SK-N-SH (cell line): Measurements from ENCODE around the gene SDF4. TPM values are rescaled to one million over a fixed set of nuclear protein-coding genes. Genes with fewer than 3 reads are reported as not detected.

Experiments used
- CTCF ChIA-PET: fragments of 300-600, 350-600 bp; formaldehyde crosslinking; extraction: SDS; loops from one replicate; lab custom pipeline; 2021; lab: Yijun Ruan, JAX
- POLR2A ChIA-PET: fragments of 350-600 bp; sonication (Branson Sonifier 250); formaldehyde crosslinking; extraction: SDS; loops from one replicate; lab custom pipeline; 2020; ENCODE audit warnings: antibody characterized with exemption, inconsistent platforms; lab: Yijun Ruan, JAX
- DNase-seq: peaks from one replicate; pipeline ENCODE4 v3.0.0; 2012
- H2AFZ ChIP-seq: fragments of 200-600 bp; sonication (generic); 2 replicates; pipeline ENCODE4 v1.8.1; 2016; ENCODE audit warnings: antibody characterized with exemption, mild to moderate bottlenecking, low read depth
- H3F3A ChIP-seq: fragments of 200-600 bp; sonication (generic); replicated peaks from 2 replicates; pipeline ENCODE3; 2016; ENCODE audit warnings: antibody characterized with exemption, mild to moderate bottlenecking; ENCODE audit not compliant: insufficient read depth
- H3K27ac ChIP-seq, 2 experiments: fragments of 200-500 bp in 1 of 2; fragments of 200-600 bp in 1 of 2; sonication (Bioruptor generic) in 1 of 2; sonication (generic), shearing (Covaris generic) in 1 of 2; 2 replicates each; pipeline versions ENCODE4 v1.5.1 to v1.6.1; 2014 to 2016; ENCODE audit warnings: low read depth in 2 of 2, inconsistent platforms in 1 of 2, low read length in 1 of 2, mild to moderate bottlenecking in 1 of 2, mixed read lengths in 1 of 2
- H3K27me3 ChIP-seq: fragments of 200-600 bp; sonication (generic), shearing (Covaris generic); 2 replicates; pipeline ENCODE4 v1.6.1; 2016; ENCODE audit warnings: mixed run types; ENCODE audit not compliant: insufficient read depth
- H3K36me3 ChIP-seq, 2 experiments: fragments of 200-500 bp in 1 of 2; fragments of 200-600 bp in 1 of 2; sonication (Bioruptor generic) in 1 of 2; sonication (generic) in 1 of 2; replicated peaks in 1 of 2; 2 replicates each; pipeline versions ENCODE3 to v1.5.1; 2014 to 2016; ENCODE audit warnings: low read length in 1 of 2, mild to moderate bottlenecking in 1 of 2; ENCODE audit not compliant: insufficient read depth in 2 of 2, control insufficient read depth in 1 of 2
- H3K4me1 ChIP-seq, 2 experiments: fragments of 200-500 bp in 1 of 2; fragments of 200-600 bp in 1 of 2; sonication (Bioruptor generic) in 1 of 2; sonication (generic), shearing (Covaris generic) in 1 of 2; 2 replicates each; pipeline versions ENCODE4 v1.5.1 to v1.6.1; 2014 to 2016; ENCODE audit warnings: low read depth in 1 of 2, low read length in 1 of 2, mixed run types in 1 of 2; ENCODE audit not compliant: insufficient read depth in 2 of 2, control insufficient read depth in 1 of 2
- H3K4me2 ChIP-seq: fragments of 200-600 bp; sonication (generic), shearing (Covaris generic); 2 replicates; pipeline ENCODE4 v1.6.1; 2017; ENCODE audit warnings: mixed run types
- H3K4me3 ChIP-seq, 2 experiments: fragments of 200-500 bp in 1 of 2; fragments of 200-600 bp in 1 of 2; sonication (Bioruptor generic) in 1 of 2; sonication (generic), shearing (Covaris generic) in 1 of 2; 2 replicates each; pipeline versions ENCODE4 v1.5.1 to v1.8.1; 2014 to 2016; ENCODE audit warnings: low read depth in 2 of 2, inconsistent platforms in 1 of 2, low read length in 1 of 2, mild to moderate bottlenecking in 1 of 2, mixed read lengths in 1 of 2, moderate library complexity in 1 of 2
- H3K79me2 ChIP-seq: fragments of 200-600 bp; sonication (generic); 2 replicates; pipeline ENCODE4 v1.8.1; 2017; ENCODE audit warnings: mild to moderate bottlenecking; ENCODE audit not compliant: insufficient read depth
- H3K9ac ChIP-seq: fragments of 200-600 bp; sonication (generic); 2 replicates; pipeline ENCODE4 v1.6.1; 2017; ENCODE audit warnings: mixed run types
- H3K9me2 ChIP-seq: fragments of 200-600 bp; sonication (generic); 2 replicates; pipeline ENCODE4 v1.6.1; 2017; ENCODE audit warnings: mixed run types
- H3K9me3 ChIP-seq: fragments of 200-600 bp; sonication (generic); 2 replicates; pipeline ENCODE4 v1.6.1; 2017; ENCODE audit warnings: mixed run types, mild to moderate bottlenecking, moderate library complexity
- H4K20me1 ChIP-seq: fragments of 200-600 bp; sonication (generic); 2 replicates; pipeline ENCODE4 v1.6.1; 2017; ENCODE audit warnings: mild to moderate bottlenecking, mixed run types; ENCODE audit not compliant: insufficient read depth
- CTCF ChIP-seq: fragments of 200-600 bp; sonication (generic); IDR thresholded peaks from 2 replicates; pipeline ENCODE4 v1.6.1; 2017; ENCODE audit warnings: antibody characterized with exemption, mild to moderate bottlenecking, moderate library complexity
- EP300 ChIP-seq, 2 experiments: IDR thresholded peaks; 2 replicates each; pipeline versions ENCODE4 v1.4.0 to v1.6.1; 2012; ENCODE audit warnings: borderline replicate concordance in 1 of 2, low read depth in 1 of 2, low read length in 1 of 2
- GATA2 ChIP-seq: sonication (generic); formaldehyde crosslinking; IDR thresholded peaks from 2 replicates; pipeline ENCODE4 v1.5.0; 2020; ENCODE audit warnings: mild to moderate bottlenecking, missing genetic modification reagents
- JUND ChIP-seq: IDR thresholded peaks from 2 replicates; pipeline ENCODE4 v1.4.0; 2012
- MAX ChIP-seq: IDR thresholded peaks from 2 replicates; pipeline ENCODE4 v1.4.0; 2012; ENCODE audit warnings: low read depth
- MEF2A ChIP-seq: IDR thresholded peaks from 2 replicates; pipeline ENCODE4 v1.4.0; 2012; ENCODE audit warnings: low read depth, borderline replicate concordance
- MXI1 ChIP-seq: IDR thresholded peaks from 2 replicates; pipeline ENCODE4 v1.6.1; 2012; ENCODE audit warnings: mild to moderate bottlenecking, low read depth, low read length, improper control_type of control experiment
- NRF1 ChIP-seq: IDR thresholded peaks from 2 replicates; pipeline ENCODE4 v1.6.1; 2012; ENCODE audit warnings: low read depth, mild to moderate bottlenecking, low read length
- POLR2AphosphoS5 ChIP-seq: IDR thresholded peaks from 2 replicates; pipeline ENCODE4 v1.6.1; 2012; ENCODE audit warnings: low read depth, low read length
- RAD21 ChIP-seq: IDR thresholded peaks from 2 replicates; pipeline ENCODE4 v1.6.1; 2012; ENCODE audit warnings: mild to moderate bottlenecking, low read length
- RCOR1 ChIP-seq: fragments of 150-350 bp; IDR thresholded peaks from 2 replicates; pipeline ENCODE4 v1.6.1; 2017; ENCODE audit warnings: antibody characterized with exemption, low read length
- RFX5 ChIP-seq: IDR thresholded peaks from 2 replicates; pipeline ENCODE4 v1.6.1; 2012; ENCODE audit warnings: mild to moderate bottlenecking, improper control_type of control experiment, low read length
- RXRA ChIP-seq: IDR thresholded peaks from 2 replicates; pipeline ENCODE4 v1.4.0; 2012; ENCODE audit warnings: low read depth, mild to moderate bottlenecking, borderline replicate concordance
- TCF12 ChIP-seq: IDR thresholded peaks from 2 replicates; pipeline ENCODE4 v1.4.0; 2012
- USF1 ChIP-seq: IDR thresholded peaks from 2 replicates; pipeline ENCODE4 v1.4.0; 2012; ENCODE audit warnings: low read depth, borderline replicate concordance
- WGBS: methylation state at CpG from one replicate; pipeline ENCODE4 v1.1.6; 2017; ENCODE audit warnings: low lambda C conversion rate; 5-methylcytosine and 5-hydroxymethylcytosine counted together
- polyA plus RNA-seq, 3 experiments: library from polyadenylated mRNA; depleted of rRNA; stranded (reverse); fragments of >200 nt; gene quantifications; 2 replicates each; pipeline ENCODE4 v1.2.3, GENCODE V29; 2012
- TF ChIP-seq, protein P1 (sequence below): fragments of 150-350 bp; IDR thresholded peaks from 2 replicates; pipeline ENCODE4 v1.6.1; 2017; ENCODE audit warnings: antibody characterized with exemption, low read length, low read depth, borderline replicate concordance

Gene SDF4
- polyA plus RNA-seq, 1 of the 3 experiments (the other 2 are of a cell fraction), result 265 TPM

DNA sequence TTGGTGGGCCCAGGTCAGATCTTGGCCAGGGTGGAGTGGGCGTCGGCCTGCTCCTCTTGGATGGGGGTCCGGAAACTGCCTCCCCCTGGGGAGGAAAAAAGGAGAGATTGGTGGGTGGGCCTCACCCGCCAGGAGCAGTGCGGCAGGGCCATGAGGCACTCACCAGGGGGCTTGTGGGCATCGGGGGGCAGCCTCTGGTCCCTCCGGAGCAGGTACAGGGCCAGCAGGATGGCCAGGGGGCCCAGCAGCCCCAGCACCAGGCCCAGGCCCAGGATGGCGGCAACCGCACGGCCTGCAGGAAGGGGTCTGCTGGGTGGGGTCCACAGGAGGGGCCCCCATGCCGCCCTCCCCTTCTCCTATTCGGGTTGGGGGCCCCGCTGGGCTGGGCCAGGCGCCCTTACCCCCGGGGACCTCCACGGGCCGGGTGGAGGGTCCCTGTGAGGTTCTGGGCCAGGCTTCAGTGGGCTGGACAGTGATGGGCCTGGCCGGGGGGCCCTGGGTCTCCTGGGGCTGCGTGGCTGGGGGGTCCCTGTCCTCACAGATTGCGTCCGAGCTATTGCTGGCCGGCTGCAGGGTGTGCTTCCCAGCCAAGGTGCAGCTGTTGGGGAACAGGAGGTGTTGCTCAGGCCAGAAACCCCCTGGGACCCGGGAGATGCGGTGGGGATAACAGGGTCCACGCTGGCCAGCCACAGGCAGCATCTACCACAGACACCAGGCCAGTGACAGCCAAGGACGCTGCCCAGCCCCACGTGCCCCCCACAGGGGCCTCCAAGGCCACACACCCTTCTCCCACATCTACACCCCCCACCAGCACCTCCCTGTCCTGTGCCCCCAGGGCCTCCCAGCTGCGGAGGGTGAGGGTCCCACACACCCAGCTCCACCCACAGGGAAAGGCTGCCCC is 20.0 kb downstream of the SDF4 start:
- TF ChIP-seq GATA2 (no peak), MAX (no peak), EP300 (IDR thresholded peaks at IDR 0.05; ENCODE audit: borderline replicate concordance in 1 of 2, low read depth in 1 of 2, low read length in 1 of 2) (no peak), CTCF (no peak), MXI1 (no peak), JUND (no peak), TCF12 (no peak), NRF1 (no peak), RAD21 (no peak), USF1 (no peak), POLR2AphosphoS5 (no peak), MEF2A (no peak), RFX5 (no peak), RCOR1 (no peak), RXRA (no peak)
- TF ChIP-seq, protein P1, sequence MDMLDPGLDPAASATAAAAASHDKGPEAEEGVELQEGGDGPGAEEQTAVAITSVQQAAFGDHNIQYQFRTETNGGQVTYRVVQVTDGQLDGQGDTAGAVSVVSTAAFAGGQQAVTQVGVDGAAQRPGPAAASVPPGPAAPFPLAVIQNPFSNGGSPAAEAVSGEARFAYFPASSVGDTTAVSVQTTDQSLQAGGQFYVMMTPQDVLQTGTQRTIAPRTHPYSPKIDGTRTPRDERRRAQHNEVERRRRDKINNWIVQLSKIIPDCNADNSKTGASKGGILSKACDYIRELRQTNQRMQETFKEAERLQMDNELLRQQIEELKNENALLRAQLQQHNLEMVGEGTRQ, result no peak
- Histone ChIP-seq H3K4me1 (peaks cover 3 to 5% of the 10 kb centered on the region in 2 experiments; a peak in 1 of 4 replicates), H3K4me2 (no peak overlapping the region), H3K27ac (no peak overlapping the region), H3K9me2 (no peaks in the 10 kb centered on the region), H3K36me3 (peaks cover 0 to 6% of the 10 kb centered on the region in 2 experiments), H3K27me3 (peaks cover 2% of the 10 kb centered on the region; the same call in 1 of the 2 replicates), H3F3A (no peaks in the 10 kb centered on the region), H4K20me1 (no peaks in the 10 kb centered on the region), H3K4me3 (no peak overlapping the region), H3K79me2 (no peaks in the 10 kb centered on the region), H3K9me3 (no peaks in the 10 kb centered on the region), H2AFZ (no peak overlapping the region), H3K9ac (no peak overlapping the region)
- DNase-seq, result peak; percentile 42
- ChIA-PET CTCF (no interaction called here), POLR2A (no interaction called here)
- WGBS, result no CpG with 5 or more reads among the region's 28 CpGs
